ENCODE results near the gene LYPD4. TPM values are rescaled to one million over a fixed set of nuclear protein-coding genes. Genes with fewer than 3 reads are reported as not detected.

The LYPD4 gene
- total RNA-seq, 4 donors from 2014 or later, result not detected

GRCh38 chr19:41847351-41848105 is 3.0 kb upstream of the LYPD4 start:
- 88 to 93% methylated on average over 12 to 19 of the region's 19 CpGs for WGBS, 2 donors
- intact Hi-C loops (cut with DNase I), result no loop called here
- no peak for DNase-seq
- TF ChIP-seq CTCF (IDR thresholded peaks at IDR 0.05) (no peak), POLR2A (IDR thresholded peaks at IDR 0.05) (no peak)
- Histone ChIP-seq H3K27me3 (no peaks in the 10 kb centered on the region), H3K36me3 (no peaks in the 10 kb centered on the region), H3K4me1 (no peaks in the 10 kb centered on the region), H3K27ac (no peak overlapping the region), H3K9me3 (no peaks in the 10 kb centered on the region), H3K4me3 (replicated peaks in 1 of 3) (no peak overlapping the region)

- no peaks in the 10 kb centered on the region for H3K36me3 ChIP-seq
- no peaks in the 10 kb centered on the region for H3K9me3 ChIP-seq
- DNase-seq, result no peak
- TF ChIP-seq POLR2A (IDR thresholded peaks at IDR 0.05), result no peak
- no peak overlapping the region for H3K27ac ChIP-seq
- no peaks in the 10 kb centered on the region for H3K27me3 ChIP-seq
- no peaks in the 10 kb centered on the region for H3K4me1 ChIP-seq
- intact Hi-C loops (cut with DNase I), result no loop called here
- 87 to 92% methylated on average over 23 of the region's 23 CpGs for WGBS, 2 donors
- no peak overlapping the region for H3K4me3 ChIP-seq (replicated peaks in 1 of 3)
Measured at GRCh38 chr19:41845051-41845590, 638 bp upstream of the LYPD4 start.

GRCh38 chr19:41845001-41845050 is 343 bp upstream of the LYPD4 start, which contains the start of gene DMRTC2:
Gene DMRTC2 (plus strand): TSS chr19:41845042. CDS start chr19:41847429, 2,387 bp downstream.
- Histone ChIP-seq H3K27ac (no peak within 1 kb of the TSS), H3K4me3 (replicated peaks in 1 of 3) (no peak within 1 kb of the TSS), H3K4me1 (no peaks in the 10 kb centered on the region), H3K36me3 (no peaks in the 10 kb centered on the region), H3K27me3 (no peaks in the 10 kb centered on the region), H3K9me3 (no peaks in the 10 kb centered on the region)
- DNase-seq, result no peak
- 88 to 93% methylated on average over 1 to 3 of the region's 3 CpGs for WGBS, 2 donors
- intact Hi-C loops (cut with DNase I), result no loop called here
- TF ChIP-seq POLR2A (IDR thresholded peaks at IDR 0.05) (no peak), CTCF (IDR thresholded peaks at IDR 0.05) (no peak)

GRCh38 chr19:41843371-41843770 is 1.1 kb downstream of the LYPD4 start:
- 67% methylated on average over 7 of the region's 7 CpGs for WGBS, 2 donors
- no peaks in the 10 kb centered on the region for H3K27me3 ChIP-seq

GRCh38 chr19:41839211-41839610 is 5.3 kb downstream of the LYPD4 start:
- Histone ChIP-seq H3K36me3 (no peaks in the 10 kb centered on the region), H3K4me1 (no peaks in the 10 kb centered on the region), H3K27me3 (no peaks in the 10 kb centered on the region), H3K4me3 (replicated peaks in 1 of 3) (no peak overlapping the region), H3K9me3 (no peaks in the 10 kb centered on the region), H3K27ac (no peak overlapping the region)
- 54 to 78% methylated on average over 2 of the region's 2 CpGs for WGBS, 2 donors
- TF ChIP-seq POLR2A (IDR thresholded peaks at IDR 0.05), result no peak
- TF ChIP-seq CTCF (IDR thresholded peaks at IDR 0.05), result no peak
- intact Hi-C loops (cut with DNase I), result no loop called here
- no peak for DNase-seq

More at GRCh38 chr19:41843371-41843770, 1.1 kb downstream of the LYPD4 start:
- H3K4me1 ChIP-seq, result no peaks in the 10 kb centered on the region
- no peak for DNase-seq
- intact Hi-C loops (cut with DNase I), result no loop called here
- no peak for TF ChIP-seq CTCF (IDR thresholded peaks at IDR 0.05)
- no peak for TF ChIP-seq POLR2A (IDR thresholded peaks at IDR 0.05)
- no peak overlapping the region for H3K27ac ChIP-seq
- H3K4me3 ChIP-seq (replicated peaks in 1 of 3), result no peak overlapping the region
- H3K9me3 ChIP-seq, result no peaks in the 10 kb centered on the region
- no peaks in the 10 kb centered on the region for H3K36me3 ChIP-seq

Measured in thyroid gland (tissue), 4 donors.